GM21423 (cell line): ENCODE measurements around the gene CRISP1.
"Not testable (repeated sequence)": the region's sequence is repeated elsewhere in the genome, so short reads cannot be mapped to it uniquely, and the experiment has no call there.

Source experiments
- ATAC-seq: cut with Tn5 transposase; IDR thresholded peaks from one replicate; pipeline ENCODE4 v1.9.1; 2021; ENCODE audit warnings: mild to moderate bottlenecking, moderate library complexity; ENCODE audit not compliant: unreplicated experiment

CRISP1 gene, protein sequence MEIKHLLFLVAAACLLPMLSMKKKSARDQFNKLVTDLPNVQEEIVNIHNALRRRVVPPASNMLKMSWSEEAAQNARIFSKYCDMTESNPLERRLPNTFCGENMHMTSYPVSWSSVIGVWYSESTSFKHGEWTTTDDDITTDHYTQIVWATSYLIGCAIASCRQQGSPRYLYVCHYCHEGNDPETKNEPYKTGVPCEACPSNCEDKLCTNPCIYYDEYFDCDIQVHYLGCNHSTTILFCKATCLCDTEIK

DNA sequence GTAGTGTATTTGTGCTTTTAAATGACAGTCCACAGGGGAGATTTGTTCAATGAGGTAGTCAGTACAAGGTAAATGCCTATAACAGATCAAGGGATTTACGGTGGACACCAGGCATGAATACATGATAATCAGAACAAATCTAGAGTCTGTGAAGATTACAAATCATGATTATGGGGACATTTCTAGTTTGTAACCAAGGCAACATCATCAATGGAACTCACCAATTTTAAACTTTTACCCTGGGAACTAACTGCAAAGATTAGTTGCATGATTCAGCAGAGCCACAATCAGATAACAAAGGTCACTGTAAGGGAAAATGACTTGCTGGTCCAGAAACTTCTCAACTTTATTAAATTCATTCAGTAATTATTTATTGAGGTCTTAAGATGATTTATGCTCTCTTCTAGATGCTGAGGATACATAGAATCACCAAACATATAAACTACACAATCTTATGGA is at the start of gene CRISP1:
Gene CRISP1 (minus strand): TSS at position 51 of the 459 bp plus-strand sequence. CDS start 9,135 bp downstream, outside the sequence.
- no peak for ATAC-seq

DNA sequence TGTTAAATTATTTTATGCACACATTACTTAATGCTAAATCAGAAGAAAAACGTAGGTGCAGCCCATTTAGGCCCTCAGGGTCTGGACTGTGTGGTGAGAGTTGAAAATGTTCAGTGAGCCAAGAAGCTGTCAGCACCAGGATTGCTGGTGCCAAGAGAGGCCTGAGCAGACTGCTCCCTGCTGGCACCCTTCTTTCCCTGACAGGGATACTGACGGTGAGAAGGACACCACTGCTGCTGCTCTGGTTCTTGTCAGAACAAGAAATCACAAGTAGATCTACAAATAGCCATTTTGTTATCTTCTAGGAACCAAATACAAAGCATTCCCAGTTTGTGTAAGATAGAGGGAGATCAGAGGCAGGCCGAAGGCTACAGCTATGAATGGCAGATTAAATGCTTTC is 48.7 kb upstream of the CRISP1 start:
- no peak for ATAC-seq

DNA sequence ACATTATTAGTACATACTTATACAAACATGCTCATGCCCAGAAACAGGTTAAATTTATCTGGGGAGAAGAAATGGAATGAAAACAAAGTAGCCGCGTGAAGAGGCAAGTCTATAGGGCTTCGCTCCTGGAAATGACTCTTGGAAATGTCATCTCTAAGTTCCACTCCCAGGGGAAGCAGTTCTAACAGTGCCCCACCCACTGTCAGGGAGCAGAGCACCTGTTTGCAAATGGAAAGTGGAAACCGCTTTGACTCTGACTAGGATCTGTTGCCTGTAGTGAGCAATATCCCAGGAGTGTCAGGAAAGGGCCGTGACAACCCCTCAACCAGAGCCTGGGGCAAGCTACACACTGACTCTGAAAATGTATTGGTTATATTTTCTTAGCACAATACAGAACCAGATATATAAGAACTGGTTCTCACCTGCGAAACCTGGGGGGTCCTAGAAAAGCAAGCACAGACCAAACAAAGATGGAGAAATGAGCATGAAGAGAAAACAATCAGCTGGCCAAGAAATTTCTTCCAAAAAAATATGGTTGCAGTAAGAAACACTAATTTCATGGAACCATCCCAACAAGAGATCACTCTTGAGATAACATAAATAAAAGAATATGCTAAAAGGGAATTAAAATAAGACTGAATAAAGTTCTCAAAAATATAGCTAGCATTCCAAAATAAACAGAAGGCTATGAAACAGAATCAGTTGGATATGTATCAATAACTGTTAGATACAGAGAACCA is 47.5 kb upstream of the CRISP1 start:
- no peak for ATAC-seq

DNA sequence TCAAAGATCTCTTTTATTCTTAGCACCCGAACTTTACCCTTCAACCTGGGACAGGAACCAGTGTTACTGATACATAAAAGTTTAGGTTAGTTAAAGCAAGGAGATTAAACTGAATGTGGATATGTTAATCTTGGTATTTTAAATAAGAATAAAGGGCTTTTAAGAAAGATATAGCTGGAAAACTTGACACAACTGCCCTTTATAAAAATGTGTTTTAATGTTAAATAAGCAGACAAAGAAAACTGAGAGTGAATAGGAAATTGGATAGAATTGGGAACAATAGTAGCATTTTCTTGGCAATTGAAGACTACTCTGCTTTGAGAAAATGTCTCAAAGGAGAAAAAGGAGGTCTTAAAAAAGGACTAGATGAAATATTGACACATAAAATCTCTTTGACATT is 45.9 kb upstream of the CRISP1 start:
- no peak for ATAC-seq

DNA sequence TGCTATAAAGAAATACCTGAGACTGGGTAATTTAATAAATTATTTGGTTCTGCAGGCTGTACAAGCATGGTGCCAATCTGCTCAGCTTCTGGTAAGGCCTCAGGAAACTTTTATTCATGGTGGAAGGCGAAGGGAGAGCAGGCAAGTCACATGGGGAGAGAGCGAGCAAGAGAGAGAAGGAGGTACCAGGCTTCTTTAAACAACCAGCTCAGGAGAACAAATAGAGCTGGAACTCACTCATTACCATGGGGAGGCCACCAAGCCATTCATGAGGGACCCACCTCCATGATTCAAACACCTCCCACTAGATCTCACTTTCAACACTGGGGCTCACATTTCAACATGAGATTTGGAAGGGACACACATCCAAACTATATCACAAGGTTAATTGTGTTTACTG is 44.9 kb upstream of the CRISP1 start:
- ATAC-seq, result no peak

DNA sequence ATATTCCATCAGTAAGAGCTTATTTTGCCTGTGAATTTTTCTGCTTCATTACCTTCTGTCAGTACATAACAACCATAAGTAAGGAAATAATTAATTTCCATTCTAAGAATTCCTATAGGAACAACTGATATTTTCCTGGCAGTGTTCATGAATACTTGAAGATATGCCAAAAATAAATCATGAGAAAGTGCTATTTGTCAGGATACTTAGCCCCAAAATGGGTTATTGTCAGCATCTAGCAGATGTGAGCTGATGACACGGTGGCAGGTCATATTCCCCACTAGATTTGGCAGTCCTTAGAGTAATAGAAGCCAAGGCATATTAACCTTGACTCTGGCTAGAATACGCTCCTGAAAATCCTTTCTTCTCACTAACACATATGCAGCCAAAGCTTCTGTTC is 43.2 kb upstream of the CRISP1 start:
- ATAC-seq, result no peak

DNA sequence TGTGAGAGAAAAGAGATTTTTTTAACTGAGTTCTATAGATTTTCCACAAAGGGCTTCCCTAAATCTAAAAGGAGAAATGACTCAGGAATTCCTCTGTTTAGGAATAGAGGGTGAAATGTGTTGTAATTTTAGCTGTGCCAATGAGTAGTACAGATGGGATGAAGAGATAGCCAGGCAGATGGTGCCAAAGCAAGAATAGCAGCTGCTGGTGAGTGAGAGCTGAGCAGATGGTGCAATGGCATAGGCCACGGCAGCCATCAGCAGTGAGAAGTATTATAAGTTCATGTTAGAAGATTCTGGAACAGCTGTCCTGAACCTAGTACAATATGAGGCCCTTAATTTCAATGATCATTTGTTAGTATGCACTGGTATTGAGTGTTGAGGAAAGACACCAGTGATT is 40.2 kb upstream of the CRISP1 start:
- ATAC-seq, result no peak

DNA sequence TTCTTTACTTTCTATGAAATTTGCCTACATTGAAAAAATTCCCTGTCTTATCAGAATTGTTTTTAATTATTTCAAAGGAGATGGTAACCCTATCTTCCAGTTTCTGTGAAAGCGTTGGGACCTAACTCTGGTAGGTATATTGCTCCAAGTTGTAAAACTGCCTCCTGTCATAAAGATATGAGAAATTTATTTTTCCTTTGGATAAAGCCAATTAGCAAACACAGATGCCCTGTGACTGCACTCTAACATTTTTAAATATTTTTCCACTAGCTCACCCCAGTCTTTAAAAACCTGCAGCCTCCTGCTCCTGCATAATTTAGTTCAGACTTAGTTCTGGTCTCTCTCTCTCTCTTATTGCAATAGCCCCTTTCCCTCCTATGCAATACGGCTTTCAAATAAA is 39.0 kb upstream of the CRISP1 start:
- no peak for ATAC-seq

DNA sequence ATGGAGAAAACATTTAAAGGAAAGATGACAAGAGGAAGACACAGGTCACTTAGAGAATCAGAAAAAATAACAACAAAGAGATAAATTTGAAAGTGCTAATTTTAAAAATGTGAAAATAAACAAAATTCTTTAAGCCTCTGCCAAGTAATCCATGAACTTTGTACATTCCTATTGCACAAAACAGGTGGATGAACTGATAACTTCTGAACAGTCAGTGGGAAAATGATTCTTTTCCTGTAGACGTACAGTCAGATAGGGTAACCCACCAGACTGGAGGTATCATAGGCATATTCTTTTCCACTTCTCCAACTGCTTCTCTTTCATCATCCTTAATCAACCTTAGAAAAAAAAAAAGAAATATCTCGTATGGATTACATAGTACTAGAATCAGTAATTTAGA is 36.5 kb upstream of the CRISP1 start:
- ATAC-seq, result no peak

DNA sequence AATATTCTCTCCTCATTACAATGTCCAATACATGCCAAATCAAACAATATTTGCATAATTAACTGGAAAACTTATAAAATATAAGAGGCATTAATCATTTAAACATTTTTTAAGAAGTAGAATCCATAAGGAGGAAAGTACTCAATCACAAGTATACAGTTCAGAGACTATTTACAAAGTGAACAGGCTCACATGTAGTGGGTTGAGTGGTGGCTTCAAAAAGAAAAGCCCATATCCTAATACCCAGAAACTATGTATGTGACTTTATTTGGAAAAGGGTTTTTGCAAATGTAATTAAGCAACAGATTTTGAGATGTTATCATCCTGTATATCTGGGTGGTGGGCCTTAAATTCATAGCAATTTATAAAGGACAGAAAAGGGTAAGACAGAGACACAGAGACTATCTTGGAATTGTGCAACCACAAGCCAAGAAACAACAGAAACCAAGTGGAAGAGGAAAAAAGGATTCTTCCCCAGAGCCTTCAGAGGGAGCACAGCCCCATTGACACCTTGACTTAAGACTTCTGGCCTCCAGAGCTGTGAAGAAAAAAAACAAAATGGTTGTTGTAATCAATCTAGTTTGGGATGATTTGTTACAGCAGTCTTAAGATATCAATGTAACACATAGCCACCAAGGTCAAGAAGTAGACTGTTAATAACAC is 32.7 kb upstream of the CRISP1 start:
- no peak for ATAC-seq

DNA sequence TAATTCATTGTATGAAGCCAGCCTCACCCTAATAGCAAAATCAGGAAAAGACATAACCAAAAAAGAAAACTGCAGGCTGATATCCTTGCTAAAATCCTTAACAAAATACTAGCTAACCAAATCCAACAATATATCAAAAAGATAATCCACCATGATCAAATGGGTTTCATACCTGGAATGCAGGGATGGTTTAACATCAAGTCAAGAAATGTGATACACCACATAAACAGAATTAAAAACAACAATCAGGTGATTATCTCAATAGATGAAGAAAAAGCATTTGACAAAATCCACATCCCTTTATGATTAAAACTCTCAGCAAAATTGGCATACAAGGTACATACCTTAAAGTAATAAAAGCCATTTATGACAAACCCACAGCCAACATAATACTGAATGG is 29.2 kb upstream of the CRISP1 start:
- ATAC-seq, result not testable (repeated sequence)

DNA sequence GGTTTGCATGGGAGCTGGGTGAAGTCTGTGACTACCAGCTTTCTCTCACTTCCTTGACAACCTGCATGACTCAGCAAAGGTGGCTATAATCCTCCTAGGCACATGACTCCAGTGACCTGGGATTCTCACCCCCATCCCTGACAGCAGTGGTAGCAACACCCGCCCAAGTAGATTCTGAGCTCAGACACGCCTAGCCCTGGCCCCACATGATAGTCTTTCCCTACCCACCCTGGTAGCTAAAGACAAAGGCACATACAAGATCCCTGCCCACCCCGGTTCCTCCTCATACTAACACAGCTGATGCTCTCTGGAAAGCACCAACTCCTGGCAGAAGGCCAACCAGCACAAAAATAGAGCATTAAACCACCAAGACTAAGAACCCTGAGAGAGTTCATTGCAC is 25.9 kb upstream of the CRISP1 start:
- ATAC-seq, result no peak

DNA sequence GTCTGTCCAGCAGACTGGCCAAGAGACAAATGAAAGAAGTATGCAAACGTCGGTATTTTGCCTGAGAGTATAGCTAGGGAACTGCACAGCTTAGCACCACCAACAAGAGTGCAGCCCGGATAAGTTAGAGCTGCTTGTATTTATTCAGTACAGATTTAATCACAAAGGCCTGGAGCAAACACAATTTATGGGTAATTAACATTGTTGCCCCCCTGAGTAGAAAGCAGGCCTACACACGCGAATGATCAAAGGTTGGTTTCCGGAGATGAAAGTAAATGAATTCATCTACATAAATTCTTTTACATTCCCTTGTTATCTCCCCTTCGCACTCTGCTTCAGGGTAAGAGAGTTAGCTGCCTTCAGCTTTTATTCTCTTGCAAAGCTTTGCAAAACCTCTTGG is 24.7 kb upstream of the CRISP1 start:
- ATAC-seq, result no peak

DNA sequence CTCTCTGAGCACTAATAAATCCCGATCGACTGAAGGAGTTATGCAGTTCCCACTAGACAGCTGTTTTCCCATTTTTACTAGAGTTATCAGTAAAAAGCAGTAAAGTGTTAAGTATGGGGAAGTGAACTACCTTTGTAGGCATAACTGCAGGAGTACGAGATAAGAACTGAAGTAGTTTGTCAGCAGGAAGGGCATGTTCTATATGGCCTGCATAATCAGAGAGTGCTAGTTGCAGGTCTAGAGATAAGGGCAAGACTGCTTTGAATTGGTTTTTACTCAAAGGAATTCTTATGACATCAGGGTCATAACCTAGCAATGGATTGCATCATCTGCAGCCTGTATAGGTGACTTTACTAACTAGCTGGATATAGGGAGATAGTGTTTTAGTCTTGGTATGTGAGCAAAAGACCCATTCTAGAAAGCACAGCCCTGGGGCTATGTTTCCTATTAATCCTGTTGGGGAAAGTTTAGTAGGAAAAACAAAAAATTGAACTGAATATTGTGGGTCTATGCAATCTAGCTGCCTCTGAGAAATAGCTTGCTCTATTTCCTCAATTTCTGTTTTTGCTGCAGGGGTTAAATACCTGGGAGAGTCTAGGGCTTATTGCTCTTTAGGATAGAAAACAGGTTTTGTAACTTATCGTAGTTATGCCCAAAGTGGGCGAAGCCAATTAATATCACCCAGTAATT is 22.6 kb upstream of the CRISP1 start:
- no peak for ATAC-seq

DNA sequence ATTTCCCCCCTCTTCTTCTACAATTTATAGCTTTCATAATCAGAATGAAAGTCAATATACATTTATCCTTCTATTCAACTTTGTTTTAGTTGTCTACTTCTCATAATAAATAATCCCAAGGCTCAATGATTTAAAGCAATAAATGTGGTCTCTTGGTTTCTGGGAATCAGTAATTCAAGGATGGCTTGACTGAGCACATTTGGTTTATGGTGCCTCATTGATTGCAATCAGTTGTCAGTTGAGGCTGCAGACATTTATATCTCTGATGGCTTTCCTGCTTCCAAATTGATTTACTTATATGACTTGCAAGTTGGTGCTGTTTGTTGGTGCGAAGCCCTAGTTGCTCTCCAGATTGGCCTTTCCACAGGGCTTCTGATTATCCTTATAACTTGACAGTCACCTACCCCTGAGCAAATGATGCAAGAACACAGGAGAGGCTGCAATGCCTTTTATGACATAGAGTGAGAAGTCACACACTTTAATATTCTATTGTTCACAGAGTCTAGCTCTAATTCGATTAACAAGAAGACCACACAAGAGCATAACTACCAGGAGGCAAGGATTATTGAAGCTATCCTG is 2.7 kb upstream of the CRISP1 start:
- ATAC-seq, result no peak

DNA sequence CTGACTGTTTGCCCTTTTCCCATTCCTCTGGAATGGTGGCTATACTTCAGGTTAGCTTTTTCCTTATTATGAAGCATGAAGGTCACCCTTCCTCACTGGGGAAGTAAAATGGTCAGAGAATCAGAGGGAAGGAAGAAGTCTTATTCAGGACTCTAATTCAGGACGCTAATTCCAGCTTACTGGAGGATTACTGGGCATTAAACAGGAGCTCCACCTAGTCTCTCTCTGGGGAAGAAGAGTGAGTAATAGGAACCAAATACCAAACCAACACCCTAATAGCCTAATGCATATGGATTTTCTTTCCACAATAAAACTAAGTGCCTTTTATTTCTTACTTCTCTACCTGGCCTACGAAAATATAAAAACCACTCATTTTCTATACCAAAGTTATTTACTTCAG is 10.1 kb downstream of the CRISP1 start:
- no peak for ATAC-seq

DNA sequence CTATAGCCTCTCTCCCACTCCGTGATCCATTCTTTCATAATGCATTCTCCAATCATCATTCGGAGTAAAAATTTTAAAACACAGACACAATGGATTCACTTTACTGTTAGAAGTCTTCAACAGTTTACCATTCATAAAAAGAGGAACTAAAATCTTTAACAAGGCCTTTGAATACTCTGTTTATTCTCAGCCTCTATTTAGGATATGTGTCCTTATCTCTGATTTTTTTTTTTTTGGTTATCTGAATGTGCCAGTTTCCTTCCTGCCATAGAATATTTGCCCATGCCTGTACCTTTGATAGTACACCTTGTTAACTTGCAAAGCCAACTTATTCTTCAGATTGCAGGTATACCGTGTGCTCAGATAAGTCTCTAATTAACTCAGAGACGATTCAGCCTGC is 11.1 kb downstream of the CRISP1 start:
- no peak for ATAC-seq

DNA sequence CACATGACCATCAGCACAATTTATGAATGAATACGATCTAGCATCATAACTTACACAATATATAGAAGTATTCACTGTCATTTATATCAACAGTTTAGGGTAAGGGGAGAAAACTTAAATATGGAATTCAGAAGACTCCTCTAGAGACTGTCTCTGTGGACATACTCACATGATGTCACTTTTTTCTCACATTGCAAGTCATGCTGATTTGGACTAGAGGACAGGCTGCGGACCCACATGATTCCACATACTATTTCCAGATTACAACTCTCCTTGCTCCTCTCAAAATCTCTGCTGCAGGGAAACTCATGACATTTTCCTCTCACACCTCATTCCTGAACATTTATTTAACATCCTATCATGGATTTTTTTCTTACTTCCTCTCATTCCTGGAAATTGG is 13.4 kb downstream of the CRISP1 start:
- no peak for ATAC-seq

DNA sequence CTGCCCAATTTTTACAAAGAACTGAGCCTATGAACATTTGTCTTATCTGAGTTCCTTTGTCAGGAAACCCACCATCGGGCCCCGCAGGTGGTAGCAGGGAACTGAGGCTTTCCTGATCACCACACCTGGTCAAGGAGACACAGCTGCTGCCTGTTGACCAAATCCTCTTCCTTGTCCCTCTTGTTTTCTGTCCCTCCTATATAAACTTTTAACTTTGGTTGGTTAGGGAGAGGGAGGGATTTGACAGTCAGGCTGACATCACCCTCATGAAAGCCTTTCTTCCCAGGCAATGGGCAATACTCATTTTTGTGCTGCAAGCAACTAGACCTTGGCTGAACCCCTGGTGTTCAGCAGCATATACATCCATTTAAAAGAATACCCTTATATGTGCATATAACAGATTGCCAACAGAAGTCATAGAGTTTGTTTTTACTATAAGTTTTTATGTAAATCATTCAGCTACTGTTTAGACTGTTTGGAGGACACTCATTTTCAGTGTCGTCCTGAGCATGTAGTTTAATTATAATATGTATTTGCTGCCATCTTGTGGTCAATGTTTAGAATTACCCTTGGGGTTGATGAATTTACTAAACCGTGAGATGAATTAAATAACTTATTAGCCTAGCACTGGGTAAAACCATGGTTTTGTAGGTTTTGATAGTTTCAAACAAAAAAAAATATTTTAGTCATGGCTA is 17.0 kb downstream of the CRISP1 start:
- ATAC-seq, result peak; percentile 89

DNA sequence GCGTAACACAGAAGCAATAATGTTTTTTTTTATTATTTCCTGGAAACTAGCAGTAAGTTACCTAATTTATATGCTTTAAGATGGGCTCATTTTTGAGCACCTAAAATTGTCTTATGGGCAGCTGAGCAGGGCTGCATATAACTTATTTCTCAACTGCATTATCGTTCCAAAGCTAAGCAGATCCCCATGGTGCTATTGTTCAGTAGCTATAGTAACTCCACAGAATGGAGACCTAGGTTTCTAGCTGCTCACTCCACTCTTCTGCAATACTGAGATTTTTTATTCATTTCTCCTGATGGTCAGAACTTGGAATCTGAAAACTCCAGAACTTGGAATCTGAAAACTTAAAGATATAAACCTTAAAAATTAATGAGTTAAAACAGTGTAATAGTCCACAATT is 18.7 kb downstream of the CRISP1 start:
- no peak for ATAC-seq

DNA sequence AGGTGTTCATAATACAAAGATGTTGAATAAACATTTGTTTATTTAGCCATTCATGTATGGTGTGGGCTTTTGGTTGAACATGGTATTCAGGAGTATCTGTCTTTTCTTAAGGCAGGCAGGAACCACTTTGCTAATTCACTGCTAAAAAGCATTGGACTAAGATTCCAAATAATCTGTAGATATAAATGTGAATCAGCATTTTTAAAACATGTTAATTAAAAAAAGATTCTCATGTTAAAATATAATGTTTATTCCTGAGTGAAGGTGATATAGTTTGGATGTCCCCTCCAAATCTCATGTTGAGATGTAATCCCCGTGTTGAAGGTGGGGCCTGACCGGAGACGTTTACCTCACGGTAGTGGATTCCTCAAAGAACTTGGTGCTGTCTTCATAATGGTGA is 19.3 kb downstream of the CRISP1 start:
- ATAC-seq, result no peak
